ENCODE measurements around the gene RNASE8.

Gene RNASE8

GRCh38 chr14:21053184-21054122 is 4.2 kb upstream of the RNASE8 start:
- no peak for DNase-seq (ENCODE audit: low read depth, low spot score)

- no peak for DNase-seq (ENCODE audit: low read depth, low spot score)
These were observed 3.4 kb upstream of the RNASE8 start for GRCh38 chr14:21054123-21054767.

GRCh38 chr14:21054768-21055145 is 2.9 kb upstream of the RNASE8 start:
- no peak for DNase-seq (ENCODE audit: low read depth, low spot score)

GRCh38 chr14:21055432-21056117 is 2.0 kb upstream of the RNASE8 start:
- DNase-seq (ENCODE audit: low read depth, low spot score): no peak

GRCh38 chr14:21056520-21057163 is 980 bp upstream of the RNASE8 start:
- DNase-seq (ENCODE audit: low read depth, low spot score): no peak

- no peak for DNase-seq (ENCODE audit: low read depth, low spot score)
These were observed 1.3 kb downstream of the RNASE8 start for GRCh38 chr14:21058903-21059302.

GRCh38 chr14:21059842-21060613 is 2.4 kb downstream of the RNASE8 start:
- DNase-seq (ENCODE audit: low read depth, low spot score): no peak

- DNase-seq (ENCODE audit: low read depth, low spot score): no peak
These were observed 3.2 kb downstream of the RNASE8 start for GRCh38 chr14:21060614-21061346.

- no peak for DNase-seq (ENCODE audit: low read depth, low spot score)
These were observed 3.7 kb downstream of the RNASE8 start for GRCh38 chr14:21061347-21061668.

GRCh38 chr14:21063479-21063878 is 5.9 kb downstream of the RNASE8 start:
- no peak for DNase-seq (ENCODE audit: low read depth, low spot score)

GRCh38 chr14:21066882-21067502 is 9.4 kb downstream of the RNASE8 start:
- no peak for DNase-seq (ENCODE audit: low read depth, low spot score)

GRCh38 chr14:21068521-21069387 is 11.1 kb downstream of the RNASE8 start:
- no peak for DNase-seq (ENCODE audit: low read depth, low spot score)

- no peak for DNase-seq (ENCODE audit: low read depth, low spot score)
These were observed 11.9 kb downstream of the RNASE8 start for GRCh38 chr14:21069388-21070082.

GRCh38 chr14:21070083-21070609 is 12.5 kb downstream of the RNASE8 start, which contains the start of gene ARHGEF40:
Gene ARHGEF40, plus strand, starts transcription at chr14:21070304. Its CDS starts 93 bp downstream, at chr14:21070397.
- no peak for DNase-seq (ENCODE audit: low read depth, low spot score)

GRCh38 chr14:21070610-21071224 is 13.1 kb downstream of the RNASE8 start:
- DNase-seq (ENCODE audit: low read depth, low spot score): no peak

- no peak for DNase-seq (ENCODE audit: low read depth, low spot score)
These were observed 13.8 kb downstream of the RNASE8 start for GRCh38 chr14:21071225-21072030.

GRCh38 chr14:21072031-21072473 is 14.4 kb downstream of the RNASE8 start:
- DNase-seq (ENCODE audit: low read depth, low spot score): no peak
